GM23248 (cell line): ENCODE results near the gene WDR72.

Source experiments
- EZH2 ChIP-seq: fragments of 200-600 bp; sonication (generic); IDR thresholded peaks from 2 replicates; pipeline ENCODE4 v1.6.1; 2018; ENCODE audit warnings: antibody characterized with exemption, mild to moderate bottlenecking; ENCODE audit not compliant: insufficient read depth, poor library complexity, severe bottlenecking
- EZH2phosphoT487 ChIP-seq: fragments of 200-600 bp; sonication (generic); IDR thresholded peaks from 2 replicates; pipeline ENCODE4 v1.6.1; 2018; ENCODE audit warnings: antibody characterized with exemption, moderate library complexity, mild to moderate bottlenecking, low read depth; ENCODE audit not compliant: insufficient read depth

DNA sequence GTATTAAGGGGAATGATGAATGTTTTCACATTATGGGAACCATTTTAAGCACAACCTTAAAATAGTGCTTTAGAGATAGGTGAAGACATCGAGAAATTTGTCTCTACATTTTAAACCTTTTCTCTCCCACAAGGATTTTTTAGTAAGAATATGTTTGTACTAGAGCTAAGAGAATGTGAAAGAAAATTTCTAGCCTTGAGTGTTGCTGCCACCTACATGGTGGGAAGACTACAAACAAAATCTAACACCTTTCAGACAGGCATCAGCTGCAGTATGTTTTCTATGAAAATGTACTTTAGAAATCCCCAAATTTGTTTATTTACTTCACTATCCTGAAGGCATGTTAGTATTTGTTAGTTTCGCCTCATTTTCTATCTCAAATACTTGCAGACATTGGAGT, 247.4 kb downstream of the WDR72 start:
- no peak for TF ChIP-seq EZH2
- no peak for TF ChIP-seq EZH2phosphoT487
